Measurements from ENCODE around the gene USP10.

- TF ChIP-seq GATA3 (IDR thresholded peaks at IDR 0.05; ENCODE audit: low read depth, low read length) (no peak), GATA2 (IDR thresholded peaks at IDR 0.05; ENCODE audit: low read depth, low read length) (no peak)
Observed at GRCh38 chr16:84820771-84821170, 121.0 kb downstream of the USP10 start.
